ENCODE results near the gene CFAP74. TPM values are rescaled to one million over a fixed set of nuclear protein-coding genes. Genes with fewer than 3 reads are reported as not detected.

The CFAP74 gene
- total and polyA plus RNA-seq, 9 of the 15 experiments (the other 6 are each of a cell fraction or from before 2014, with no cell fraction given) = 0.03 to 0.15 (median 0.05) TPM; not detected in 6

- no peak for TF ChIP-seq ZNF444 (CRISPR knock-in tag; IDR thresholded peaks at IDR 0.05)
- no peak for TF ChIP-seq FOXA3 (CRISPR knock-in tag; conservative IDR thresholded peaks at IDR 0.05 in 1 of 2, IDR thresholded peaks at IDR 0.05 in 1 of 2)
- TF ChIP-seq PHF8 (IDR thresholded peaks at IDR 0.05; ENCODE audit: borderline replicate concordance, low read length) = peak; percentile 39; the same call in 1 of the 2 replicates
- TF ChIP-seq MAZ (CRISPR knock-in tag; conservative IDR thresholded peaks at IDR 0.05 in 1 of 2, IDR thresholded peaks at IDR 0.05 in 1 of 2) = peak in 1 of 2 experiments; percentile 77; a peak in 2 of 4 replicates
- no peak; the same call in 1 of the 2 replicates for TF ChIP-seq ILF3 (IDR thresholded peaks at IDR 0.05; ENCODE audit: borderline replicate concordance)
- no peak for TF ChIP-seq FOS (IDR thresholded peaks at IDR 0.05; ENCODE audit: extremely low read depth, insufficient read length)
- TF ChIP-seq RBM34 (IDR thresholded peaks at IDR 0.05; ENCODE audit: borderline replicate concordance, insufficient read depth, low read length) = no peak
- TF ChIP-seq, protein P1, sequence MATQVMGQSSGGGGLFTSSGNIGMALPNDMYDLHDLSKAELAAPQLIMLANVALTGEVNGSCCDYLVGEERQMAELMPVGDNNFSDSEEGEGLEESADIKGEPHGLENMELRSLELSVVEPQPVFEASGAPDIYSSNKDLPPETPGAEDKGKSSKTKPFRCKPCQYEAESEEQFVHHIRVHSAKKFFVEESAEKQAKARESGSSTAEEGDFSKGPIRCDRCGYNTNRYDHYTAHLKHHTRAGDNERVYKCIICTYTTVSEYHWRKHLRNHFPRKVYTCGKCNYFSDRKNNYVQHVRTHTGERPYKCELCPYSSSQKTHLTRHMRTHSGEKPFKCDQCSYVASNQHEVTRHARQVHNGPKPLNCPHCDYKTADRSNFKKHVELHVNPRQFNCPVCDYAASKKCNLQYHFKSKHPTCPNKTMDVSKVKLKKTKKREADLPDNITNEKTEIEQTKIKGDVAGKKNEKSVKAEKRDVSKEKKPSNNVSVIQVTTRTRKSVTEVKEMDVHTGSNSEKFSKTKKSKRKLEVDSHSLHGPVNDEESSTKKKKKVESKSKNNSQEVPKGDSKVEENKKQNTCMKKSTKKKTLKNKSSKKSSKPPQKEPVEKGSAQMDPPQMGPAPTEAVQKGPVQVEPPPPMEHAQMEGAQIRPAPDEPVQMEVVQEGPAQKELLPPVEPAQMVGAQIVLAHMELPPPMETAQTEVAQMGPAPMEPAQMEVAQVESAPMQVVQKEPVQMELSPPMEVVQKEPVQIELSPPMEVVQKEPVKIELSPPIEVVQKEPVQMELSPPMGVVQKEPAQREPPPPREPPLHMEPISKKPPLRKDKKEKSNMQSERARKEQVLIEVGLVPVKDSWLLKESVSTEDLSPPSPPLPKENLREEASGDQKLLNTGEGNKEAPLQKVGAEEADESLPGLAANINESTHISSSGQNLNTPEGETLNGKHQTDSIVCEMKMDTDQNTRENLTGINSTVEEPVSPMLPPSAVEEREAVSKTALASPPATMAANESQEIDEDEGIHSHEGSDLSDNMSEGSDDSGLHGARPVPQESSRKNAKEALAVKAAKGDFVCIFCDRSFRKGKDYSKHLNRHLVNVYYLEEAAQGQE (IDR thresholded peaks at IDR 0.05; ENCODE audit: borderline replicate concordance) = no peak
- TF ChIP-seq, protein P1 (CRISPR knock-in tag; IDR thresholded peaks at IDR 0.05; ENCODE audit: low read depth) = peak; percentile 71
- no peak for TF ChIP-seq DEAF1 (CRISPR knock-in tag; IDR thresholded peaks at IDR 0.05)
- TF ChIP-seq, protein P2, sequence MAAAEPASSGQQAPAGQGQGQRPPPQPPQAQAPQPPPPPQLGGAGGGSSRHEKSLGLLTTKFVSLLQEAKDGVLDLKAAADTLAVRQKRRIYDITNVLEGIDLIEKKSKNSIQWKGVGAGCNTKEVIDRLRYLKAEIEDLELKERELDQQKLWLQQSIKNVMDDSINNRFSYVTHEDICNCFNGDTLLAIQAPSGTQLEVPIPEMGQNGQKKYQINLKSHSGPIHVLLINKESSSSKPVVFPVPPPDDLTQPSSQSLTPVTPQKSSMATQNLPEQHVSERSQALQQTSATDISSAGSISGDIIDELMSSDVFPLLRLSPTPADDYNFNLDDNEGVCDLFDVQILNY (CRISPR knock-in tag; IDR thresholded peaks at IDR 0.05) = no peak
- TF ChIP-seq POLR2AphosphoS5 (IDR thresholded peaks at IDR 0.05; ENCODE audit: control insufficient read depth, insufficient read depth, low read depth, low read length) = peak; percentile 69; the same call in 1 of the 2 replicates
- no peak for TF ChIP-seq COPS2 (conservative IDR thresholded peaks at IDR 0.05)
- TF ChIP-seq RUNX1 (IDR thresholded peaks at IDR 0.05; ENCODE audit: low read depth) = no peak
Observed at GRCh38 chr1:1890506-1891348, 112.9 kb downstream of the CFAP74 start, which contains the start of gene GNB1 (continued).
